Endodermal cell (in vitro differentiated cells): ENCODE results near the gene INPP4B. TPM values are rescaled to one million over a fixed set of nuclear protein-coding genes. Genes with fewer than 3 reads are reported as not detected.
A peak's percentile ranks its signal among the peaks of the same experiment; 100 is the strongest.

Experiments used
- DNase-seq: peaks from one replicate; pipeline ENCODE4 v3.0.0-alpha.2; 2017
- H3K27ac ChIP-seq: 2 replicates; pipeline ENCODE4 v1.5.1; 2013; ENCODE audit warnings: mild to moderate bottlenecking, low read depth, low read length, moderate library complexity
- H3K27me3 ChIP-seq: 2 replicates; pipeline ENCODE4 v1.6.1; 2013; ENCODE audit warnings: mild to moderate bottlenecking, low read length, moderate library complexity; ENCODE audit not compliant: insufficient read depth, control insufficient read depth, poor library complexity, severe bottlenecking
- H3K36me3 ChIP-seq: 2 replicates; pipeline ENCODE4 v1.7.0; 2013; ENCODE audit warnings: mild to moderate bottlenecking, low read length, moderate library complexity; ENCODE audit not compliant: control insufficient read depth, insufficient read depth
- H3K4me1 ChIP-seq: one replicate; pipeline ENCODE4 v1.7.0; 2013; ENCODE audit warnings: low read length; ENCODE audit not compliant: control insufficient read depth, insufficient read depth
- H3K4me3 ChIP-seq: 2 replicates; pipeline ENCODE4 v1.5.1; 2013; ENCODE audit warnings: mild to moderate bottlenecking, low read length, moderate library complexity
- H3K9ac ChIP-seq: 2 replicates; pipeline ENCODE4 v1.6.1; 2013; ENCODE audit warnings: mild to moderate bottlenecking, low read length, moderate library complexity; ENCODE audit not compliant: poor library complexity, severe bottlenecking; ENCODE audit errors: extremely low read depth
- H3K9me3 ChIP-seq: 2 replicates; pipeline ENCODE4 v1.6.1; 2013; ENCODE audit warnings: mild to moderate bottlenecking, low read length, moderate library complexity; ENCODE audit not compliant: control insufficient read depth
- H3K27ac Mint-ChIP-seq: 2 replicates; pipeline ENCODE4 v1.8.0; 2020; ENCODE audit warnings: mixed read lengths
- H3K27me3 Mint-ChIP-seq: 2 replicates; pipeline ENCODE4 v1.8.0; 2021; ENCODE audit warnings: mild to moderate bottlenecking, mixed read lengths; ENCODE audit not compliant: insufficient read depth
- H3K36me3 Mint-ChIP-seq: 2 replicates; pipeline ENCODE4 v1.8.0; 2020; ENCODE audit warnings: low read depth, mixed read lengths
- H3K4me1 Mint-ChIP-seq: 2 replicates; pipeline ENCODE4 v1.8.0; 2020; ENCODE audit warnings: mixed read lengths
- H3K4me3 Mint-ChIP-seq: 2 replicates; pipeline ENCODE4 v1.8.0; 2020; ENCODE audit warnings: mild to moderate bottlenecking, moderate library complexity, mixed read lengths
- H3K9me3 Mint-ChIP-seq: 2 replicates; pipeline ENCODE4 v1.8.0; 2020; ENCODE audit warnings: mild to moderate bottlenecking, mixed read lengths
- CTCF ChIP-seq: fragments of 200-600 bp; sonication (generic); conservative IDR thresholded peaks from 2 replicates; pipeline ENCODE4 v1.5.0; 2021; ENCODE audit warnings: antibody characterized with exemption, mild to moderate bottlenecking
- WGBS, 2 experiments: methylation state at CpG; one replicate each; pipeline versions ENCODE4 v1.1.5 to v1.1.7; 2013; ENCODE audit warnings: missing lambda C conversion rate in 2 of 2, mixed read lengths in 1 of 2; ENCODE audit not compliant: insufficient coverage in 1 of 2, insufficient read length in 1 of 2; 5-methylcytosine and 5-hydroxymethylcytosine counted together
- total RNA-seq, 2 donors: library from RNA; stranded (reverse); fragmentation: NEBNext Ultra II Directional in 1 of 2; extraction: Animal tissue kit (Norgen Biotek cat#: 25700) in 1 of 2; gene quantifications; 2 replicates in 1 of 2; 3 replicates in 1 of 2; pipeline ENCODE4 v1.2.1, GENCODE V29; 2021

The INPP4B gene
- total RNA-seq, 2 donors from 2014 or later = 0.64 to 0.66 TPM

- Histone ChIP-seq H3K9me3 (no peaks in the 10 kb centered on the region), H3K9ac (no peak overlapping the region), H3K4me1 (peaks cover 3% of the 10 kb centered on the region), H3K4me3 (no peak overlapping the region), H3K36me3 (no peaks in the 10 kb centered on the region), H3K27me3 (no peaks in the 10 kb centered on the region), H3K27ac (no peak overlapping the region)
- Mint-ChIP-seq H3K9me3 (no peaks in the 10 kb centered on the region), H3K4me1 (peaks cover 9% of the 10 kb centered on the region), H3K4me3 (no peak overlapping the region), H3K27ac (no peak overlapping the region), H3K36me3 (no peaks in the 10 kb centered on the region), H3K27me3 (no peaks in the 10 kb centered on the region)
- DNase-seq = no peak
- 91 to 100% methylated on average over 2 of the region's 2 CpGs for WGBS, 2 experiments
- no peak for TF ChIP-seq CTCF
These were observed 500.2 kb downstream of the INPP4B start for GRCh38 chr4:142345924-142346323.

GRCh38 chr4:142341268-142341667 lies 504.8 kb downstream of the INPP4B start:
- Mint-ChIP-seq H3K9me3 (peaks cover 6% of the 10 kb centered on the region), H3K27ac (no peak overlapping the region), H3K4me1 (peaks cover 13% of the 10 kb centered on the region), H3K4me3 (no peak overlapping the region), H3K36me3 (no peaks in the 10 kb centered on the region), H3K27me3 (no peaks in the 10 kb centered on the region)
- no peak overlapping the region for H3K27ac ChIP-seq
- no peaks in the 10 kb centered on the region for H3K36me3 ChIP-seq
- H3K4me3 ChIP-seq = no peak overlapping the region
- peaks cover 5% of the 10 kb centered on the region for H3K9me3 ChIP-seq
- no peak for TF ChIP-seq CTCF
- WGBS, 2 experiments = 92 to 100% methylated on average over 1 to 4 of the region's 4 CpGs
- H3K4me1 ChIP-seq = no peaks in the 10 kb centered on the region
- H3K27me3 ChIP-seq = no peaks in the 10 kb centered on the region
- no peak overlapping the region for H3K9ac ChIP-seq
- no peak for DNase-seq

- Mint-ChIP-seq H3K36me3 (no peaks in the 10 kb centered on the region), H3K9me3 (peaks cover 13% of the 10 kb centered on the region), H3K4me3 (no peak overlapping the region), H3K4me1 (peaks cover 16% of the 10 kb centered on the region), H3K27me3 (no peaks in the 10 kb centered on the region), H3K27ac (no peak overlapping the region)
- 80 to 86% methylated on average over 1 of the region's 1 CpG for WGBS, 2 experiments
- H3K4me3 ChIP-seq = no peak overlapping the region
- no peak for TF ChIP-seq CTCF
- no peaks in the 10 kb centered on the region for H3K36me3 ChIP-seq
- no peak for DNase-seq
- peak overlapping the region; percentile 3 for H3K27ac ChIP-seq
- no peaks in the 10 kb centered on the region for H3K4me1 ChIP-seq
- H3K9me3 ChIP-seq = peaks cover 18% of the 10 kb centered on the region
- H3K9ac ChIP-seq = no peak overlapping the region
- no peaks in the 10 kb centered on the region for H3K27me3 ChIP-seq
These were observed 507.0 kb downstream of the INPP4B start for GRCh38 chr4:142339053-142339452.
